Choroid plexus epithelial cell (primary cell): ENCODE results near the gene ARHGAP45.

Source experiments
- DNase-seq: peaks from one replicate; pipeline ENCODE4 v3.0.0-alpha.2; 2010; ENCODE audit warnings: low read depth
- H3K4me3 ChIP-seq: 2 replicates; pipeline ENCODE4 v1.5.1; 2011; ENCODE audit warnings: low read depth, mild to moderate bottlenecking, control low read depth, low read length, moderate library complexity
- CTCF ChIP-seq: conservative IDR thresholded peaks from 2 replicates; pipeline ENCODE4 v1.5.1; 2011; ENCODE audit warnings: low read depth, mild to moderate bottlenecking, control low read depth, inconsistent platforms, low read length, moderate library complexity

ARHGAP45 gene

GRCh38 chr19:1028062-1028926 is 38.7 kb upstream of the ARHGAP45 start:
- TF ChIP-seq CTCF: no peak
- DNase-seq: peak; percentile 97
- H3K4me3 ChIP-seq: peak overlapping the region; percentile 96

- no peak for DNase-seq
- H3K4me3 ChIP-seq: no peak overlapping the region
- no peak for TF ChIP-seq CTCF
Measured at GRCh38 chr19:1032264-1032867, 34.6 kb upstream of the ARHGAP45 start.

- DNase-seq: no peak
- no peak overlapping the region for H3K4me3 ChIP-seq
- peak; percentile 19 for TF ChIP-seq CTCF
Measured at GRCh38 chr19:1035998-1036621, 30.9 kb upstream of the ARHGAP45 start.

GRCh38 chr19:1037621-1038064 is 29.3 kb upstream of the ARHGAP45 start:
- TF ChIP-seq CTCF: no peak
- no peak for DNase-seq
- no peak overlapping the region for H3K4me3 ChIP-seq

- H3K4me3 ChIP-seq: no peak overlapping the region
- no peak for TF ChIP-seq CTCF
- no peak for DNase-seq
Measured at GRCh38 chr19:1038978-1039645, 27.9 kb upstream of the ARHGAP45 start.

- H3K4me3 ChIP-seq: peak within 1 kb of the TSS; percentile 67
Measured at GRCh38 chr19:1039646-1040475, 27.1 kb upstream of the ARHGAP45 start, which contains the start of gene ABCA7. Gene ABCA7 (plus strand): TSS chr19:1040107. CDS start chr19:1041362, 1,255 bp downstream.

More at GRCh38 chr19:1039646-1040475, 27.1 kb upstream of the ARHGAP45 start, which contains the start of gene ABCA7:
- peak; percentile 99 for DNase-seq
- peak; percentile 8 for TF ChIP-seq CTCF
